ENCODE measurements around the gene OTX1. TPM values are rescaled to one million over a fixed set of nuclear protein-coding genes. Genes with fewer than 3 reads are reported as not detected.

The OTX1 gene
- polyA plus RNA-seq, 4 donors, result 0.01 TPM; not detected in 3

- Histone ChIP-seq H3K4me3 (ENCODE audit: low read depth in 1 of 3, low read length in 3 of 3) (no peak overlapping the region), H3K27me3 (ENCODE audit: control insufficient read depth in 3 of 3, insufficient read depth in 3 of 3, low read length in 3 of 3) (peaks cover 15 to 79% (median 53%) of the 10 kb centered on the region in 3 donors), H3K36me3 (ENCODE audit: control insufficient read depth in 3 of 3, insufficient read depth in 2 of 3, low read depth in 1 of 3, low read length in 3 of 3) (peaks cover 0 to 10% (median 0%) of the 10 kb centered on the region in 3 donors), H3K4me1 (ENCODE audit: control insufficient read depth in 3 of 3, insufficient read depth in 2 of 3, low read depth in 1 of 3, low read length in 2 of 3) (peaks cover 2 to 28% (median 4%) of the 10 kb centered on the region in 3 donors), H3K27ac (ENCODE audit: low read depth in 1 of 3, low read length in 2 of 3) (no peak overlapping the region), H3K9me3 (ENCODE audit: control insufficient read depth in 2 of 2, insufficient read depth in 1 of 2, low read depth in 1 of 2, low read length in 1 of 2) (peaks cover 0 to 4% of the 10 kb centered on the region in 2 donors)
- DNase-seq (peak in 1 of 2 donors; percentile 67), FAIRE-seq (no peak)
- 5 to 11% (median 8%) methylated on average over 61 of the region's 61 CpGs for WGBS, 3 donors
These were observed 2.1 kb upstream of the OTX1 start for GRCh38 chr2:63048367-63049171.

DNA sequence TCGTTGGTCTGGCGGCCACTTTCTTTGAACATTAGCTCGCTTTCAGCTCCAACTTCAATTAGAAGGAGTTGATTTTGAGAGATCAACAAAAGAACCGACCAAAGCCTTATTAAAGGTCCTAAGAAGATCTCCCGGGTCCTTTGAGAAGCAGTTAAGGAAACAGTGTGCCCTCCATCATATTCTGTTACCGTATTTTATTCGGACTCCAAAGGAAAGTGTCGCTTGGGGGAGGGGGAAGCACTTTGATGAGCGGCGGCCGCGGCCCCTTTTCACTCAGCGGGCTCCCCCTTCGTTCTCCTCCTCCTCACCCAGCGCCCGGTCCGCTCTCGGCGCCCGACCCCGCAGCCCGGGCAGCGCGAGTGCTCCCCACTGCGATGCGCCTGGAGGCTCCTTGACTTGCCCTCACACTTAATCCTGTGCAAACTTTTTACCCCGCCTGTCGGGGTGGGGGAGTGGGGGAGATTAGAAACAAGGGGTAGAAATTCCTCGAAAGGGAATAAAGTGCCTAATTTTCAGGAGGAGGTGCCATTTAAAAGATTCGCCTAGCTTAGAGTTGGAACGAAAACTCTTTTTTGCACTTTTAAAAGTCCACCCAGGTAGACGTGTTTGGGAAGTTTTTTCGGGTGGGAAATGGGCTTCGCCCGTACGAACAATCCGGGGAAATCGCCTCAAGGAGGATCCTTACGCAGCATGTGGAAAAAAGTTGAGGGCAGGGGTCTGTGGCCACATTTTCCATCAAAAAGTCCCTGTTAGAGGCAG, 1.2 kb upstream of the OTX1 start:
- peaks cover 0 to 8% (median 0%) of the 10 kb centered on the region in 3 donors for H3K36me3 ChIP-seq (ENCODE audit: control insufficient read depth in 3 of 3, insufficient read depth in 2 of 3, low read depth in 1 of 3, low read length in 3 of 3)
- peaks cover 0 to 4% of the 10 kb centered on the region in 2 donors for H3K9me3 ChIP-seq (ENCODE audit: control insufficient read depth in 2 of 2, insufficient read depth in 1 of 2, low read depth in 1 of 2, low read length in 1 of 2)
- H3K27me3 ChIP-seq (ENCODE audit: control insufficient read depth in 3 of 3, insufficient read depth in 3 of 3, low read length in 3 of 3), result peaks cover 15 to 86% (median 61%) of the 10 kb centered on the region in 3 donors
- H3K4me3 ChIP-seq (ENCODE audit: low read depth in 1 of 3, low read length in 3 of 3), result peak overlapping the region in 1 of 3 donors; percentile 49
- DNase-seq, result peak in 1 of 2 donors; percentile 27
- no peak for FAIRE-seq
- H3K4me1 ChIP-seq (ENCODE audit: control insufficient read depth in 3 of 3, insufficient read depth in 2 of 3, low read depth in 1 of 3, low read length in 2 of 3), result peaks cover 2 to 36% (median 4%) of the 10 kb centered on the region in 3 donors
- 6 to 9% (median 7%) methylated on average over 39 of the region's 39 CpGs for WGBS, 3 donors
- H3K27ac ChIP-seq (ENCODE audit: low read depth in 1 of 3, low read length in 2 of 3), result no peak overlapping the region

- H3K4me1 ChIP-seq (ENCODE audit: control insufficient read depth in 3 of 3, insufficient read depth in 2 of 3, low read depth in 1 of 3, low read length in 2 of 3), result peaks cover 4 to 38% (median 5%) of the 10 kb centered on the region in 3 donors
- DNase-seq (no peak), FAIRE-seq (no peak)
- peaks cover 0 to 3% (median 0%) of the 10 kb centered on the region in 3 donors for H3K36me3 ChIP-seq (ENCODE audit: control insufficient read depth in 3 of 3, insufficient read depth in 2 of 3, low read depth in 1 of 3, low read length in 3 of 3)
- H3K27ac ChIP-seq (ENCODE audit: low read depth in 1 of 3, low read length in 2 of 3), result no peak overlapping the region
- WGBS, 3 donors, result 0 to 1% (median 1%) methylated on average over 21 to 31 of the region's 31 CpGs
- H3K4me3 ChIP-seq (ENCODE audit: low read depth in 1 of 3, low read length in 3 of 3), result peak overlapping the region in 1 of 3 donors; percentile 49
- H3K9me3 ChIP-seq (ENCODE audit: control insufficient read depth in 2 of 2, insufficient read depth in 1 of 2, low read depth in 1 of 2, low read length in 1 of 2), result peaks cover 0 to 8% of the 10 kb centered on the region in 2 donors
- H3K27me3 ChIP-seq (ENCODE audit: control insufficient read depth in 3 of 3, insufficient read depth in 3 of 3, low read length in 3 of 3), result peaks cover 17 to 89% (median 64%) of the 10 kb centered on the region in 3 donors
These were observed 678 bp upstream of the OTX1 start for GRCh38 chr2:63049970-63050333.

- peaks cover 6 to 47% (median 9%) of the 10 kb centered on the region in 3 donors for H3K4me1 ChIP-seq (ENCODE audit: control insufficient read depth in 3 of 3, insufficient read depth in 2 of 3, low read depth in 1 of 3, low read length in 2 of 3)
- peaks cover 0 to 11% of the 10 kb centered on the region in 2 donors for H3K9me3 ChIP-seq (ENCODE audit: control insufficient read depth in 2 of 2, insufficient read depth in 1 of 2, low read depth in 1 of 2, low read length in 1 of 2)
- peak overlapping the region in 2 of 3 donors; percentile 38 to 49 for H3K4me3 ChIP-seq (ENCODE audit: low read depth in 1 of 3, low read length in 3 of 3)
- no peaks in the 10 kb centered on the region for H3K36me3 ChIP-seq (ENCODE audit: control insufficient read depth in 3 of 3, insufficient read depth in 2 of 3, low read depth in 1 of 3, low read length in 3 of 3)
- FAIRE-seq (no peak), DNase-seq (peak in 1 of 2 donors; percentile 49)
- 2 to 4% (median 2%) methylated on average over 39 to 42 of the region's 42 CpGs for WGBS, 3 donors
- peaks cover 27 to 98% (median 72%) of the 10 kb centered on the region in 3 donors for H3K27me3 ChIP-seq (ENCODE audit: control insufficient read depth in 3 of 3, insufficient read depth in 3 of 3, low read length in 3 of 3)
- no peak overlapping the region for H3K27ac ChIP-seq (ENCODE audit: low read depth in 1 of 3, low read length in 2 of 3)
These were observed 588 bp downstream of the OTX1 start for GRCh38 chr2:63051042-63051794.

DNA sequence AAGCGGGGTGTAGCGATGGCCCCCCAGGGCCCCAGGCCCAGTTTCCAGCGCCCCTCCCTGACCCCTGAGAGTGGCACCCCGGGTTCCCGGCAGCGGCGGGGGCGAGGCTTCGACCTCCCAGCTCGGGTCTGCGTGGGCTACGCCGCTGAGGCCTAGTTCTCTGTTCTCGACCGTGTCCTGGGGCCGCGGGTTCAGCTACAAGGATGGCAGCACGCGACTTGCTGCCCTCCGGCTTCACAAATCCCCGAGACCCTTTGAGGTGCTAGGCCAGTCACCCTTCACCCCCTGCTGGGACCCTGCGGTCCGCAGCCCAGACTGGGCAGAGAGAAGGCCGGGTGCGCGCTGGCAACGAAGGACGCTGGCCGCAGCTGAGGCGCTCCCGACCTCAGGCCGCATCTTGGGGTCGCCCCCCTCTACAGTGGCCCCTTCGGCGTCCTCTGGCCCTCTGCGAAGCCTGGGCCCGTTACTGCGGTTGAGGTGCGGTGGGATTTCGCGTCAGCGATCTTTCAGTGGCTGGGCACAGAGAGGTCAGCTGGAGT, 1.2 kb downstream of the OTX1 start:
- Histone ChIP-seq H3K4me3 (ENCODE audit: low read depth in 1 of 3, low read length in 3 of 3) (no peak overlapping the region), H3K9me3 (ENCODE audit: control insufficient read depth in 2 of 2, insufficient read depth in 1 of 2, low read depth in 1 of 2, low read length in 1 of 2) (peaks cover 0 to 11% of the 10 kb centered on the region in 2 donors), H3K4me1 (ENCODE audit: control insufficient read depth in 3 of 3, insufficient read depth in 2 of 3, low read depth in 1 of 3, low read length in 2 of 3) (peaks cover 6 to 47% (median 9%) of the 10 kb centered on the region in 3 donors), H3K27ac (ENCODE audit: low read depth in 1 of 3, low read length in 2 of 3) (no peak overlapping the region), H3K36me3 (ENCODE audit: control insufficient read depth in 3 of 3, insufficient read depth in 2 of 3, low read depth in 1 of 3, low read length in 3 of 3) (no peaks in the 10 kb centered on the region), H3K27me3 (ENCODE audit: control insufficient read depth in 3 of 3, insufficient read depth in 3 of 3, low read length in 3 of 3) (peaks cover 27 to 99% (median 79%) of the 10 kb centered on the region in 3 donors)
- DNase-seq (peak in 1 of 2 donors; percentile 28), FAIRE-seq (no peak)
- 31 to 35% (median 31%) methylated on average over 41 to 42 of the region's 42 CpGs for whole genome bisulfite sequencing, 3 donors

DNA sequence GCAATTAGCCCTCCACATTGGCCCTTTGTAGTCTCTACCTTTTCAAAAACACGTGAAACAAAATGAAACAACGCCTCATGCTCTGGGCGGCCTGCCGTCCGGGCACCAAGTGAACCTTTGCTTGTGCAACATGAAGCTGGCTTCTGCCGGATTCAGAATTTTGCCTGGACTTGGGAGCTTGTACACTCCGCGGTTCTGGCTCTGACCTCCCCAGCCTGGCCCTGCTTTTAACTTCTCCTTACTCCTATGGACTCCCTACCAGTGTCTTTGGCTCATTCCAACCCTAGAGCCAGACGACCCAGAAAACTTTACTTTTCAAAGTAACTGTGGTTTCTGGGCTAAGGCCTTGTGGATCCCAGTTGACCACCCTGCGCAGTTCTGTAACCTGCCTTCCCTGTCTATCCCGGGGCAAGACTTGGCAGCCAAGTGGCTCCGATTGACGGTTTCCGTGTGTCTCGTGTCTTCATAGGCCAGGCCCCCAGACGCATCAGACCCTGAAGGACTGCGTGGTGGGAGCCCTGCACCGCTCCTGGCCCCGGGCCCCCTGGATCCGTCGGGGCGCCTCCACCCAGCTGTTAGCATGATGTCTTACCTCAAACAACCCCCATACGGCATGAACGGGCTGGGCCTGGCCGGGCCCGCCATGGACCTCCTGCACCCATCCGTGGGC, 1.9 kb downstream of the OTX1 start:
- peaks cover 27 to 99% (median 79%) of the 10 kb centered on the region in 3 donors for H3K27me3 ChIP-seq (ENCODE audit: control insufficient read depth in 3 of 3, insufficient read depth in 3 of 3, low read length in 3 of 3)
- H3K36me3 ChIP-seq (ENCODE audit: control insufficient read depth in 3 of 3, insufficient read depth in 2 of 3, low read depth in 1 of 3, low read length in 3 of 3), result no peaks in the 10 kb centered on the region
- FAIRE-seq (no peak), DNase-seq (peak in 1 of 2 donors; percentile 33)
- peaks cover 0 to 11% of the 10 kb centered on the region in 2 donors for H3K9me3 ChIP-seq (ENCODE audit: control insufficient read depth in 2 of 2, insufficient read depth in 1 of 2, low read depth in 1 of 2, low read length in 1 of 2)
- no peak overlapping the region for H3K27ac ChIP-seq (ENCODE audit: low read depth in 1 of 3, low read length in 2 of 3)
- no peak overlapping the region for H3K4me3 ChIP-seq (ENCODE audit: low read depth in 1 of 3, low read length in 3 of 3)
- peaks cover 6 to 42% (median 9%) of the 10 kb centered on the region in 3 donors for H3K4me1 ChIP-seq (ENCODE audit: control insufficient read depth in 3 of 3, insufficient read depth in 2 of 3, low read depth in 1 of 3, low read length in 2 of 3)
- 27 to 39% (median 38%) methylated on average over 27 of the region's 27 CpGs for WGBS, 3 donors

DNA sequence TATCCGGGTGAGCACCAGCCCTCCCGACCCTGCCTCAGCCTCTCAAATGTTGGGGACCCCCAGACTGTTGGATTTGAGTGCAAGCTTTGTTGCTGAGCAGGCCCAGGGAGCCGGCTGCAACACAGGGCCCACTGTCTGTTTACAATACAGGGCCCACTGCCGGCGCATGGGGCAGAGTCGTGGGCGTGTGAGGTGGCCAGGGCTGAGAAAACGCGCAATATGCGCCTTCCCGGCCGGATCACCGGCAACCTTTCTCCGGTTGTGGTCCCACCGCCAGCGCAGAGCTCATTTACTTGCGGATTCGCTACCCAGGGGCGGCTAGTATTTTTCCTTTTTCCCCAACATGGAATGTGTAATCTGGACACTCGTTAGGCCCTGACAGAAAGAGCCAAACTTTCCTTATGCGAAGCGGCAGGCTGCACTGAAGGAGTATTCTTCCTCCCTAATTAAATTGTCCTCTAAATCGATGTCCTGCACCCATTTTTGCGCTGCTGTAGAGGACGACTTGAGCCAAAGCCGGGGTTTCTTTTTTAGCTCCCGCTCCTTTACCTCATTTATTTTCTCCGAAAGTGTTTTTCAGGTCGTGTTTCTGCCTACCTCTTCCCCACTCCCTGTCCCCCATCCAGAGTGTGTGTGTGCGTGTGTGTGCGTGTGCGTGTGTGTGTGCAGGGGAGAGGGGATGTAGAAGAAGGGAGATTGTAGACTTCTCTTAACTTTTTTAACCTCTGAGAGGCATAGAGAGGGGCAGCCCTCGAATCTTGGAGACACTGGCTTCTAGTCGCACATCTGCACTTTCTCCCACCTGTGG, 2.7 kb downstream of the OTX1 start:
- no peaks in the 10 kb centered on the region for H3K36me3 ChIP-seq (ENCODE audit: control insufficient read depth in 3 of 3, insufficient read depth in 2 of 3, low read depth in 1 of 3, low read length in 3 of 3)
- peak in 1 of 2 donors; percentile 25 for DNase-seq
- WGBS, 3 donors, result 19 to 30% (median 24%) methylated on average over 34 of the region's 34 CpGs
- H3K9me3 ChIP-seq (ENCODE audit: control insufficient read depth in 2 of 2, insufficient read depth in 1 of 2, low read depth in 1 of 2, low read length in 1 of 2), result peaks cover 0 to 10% of the 10 kb centered on the region in 2 donors
- H3K4me3 ChIP-seq (ENCODE audit: low read depth in 1 of 3, low read length in 3 of 3), result peak overlapping the region in 1 of 3 donors; percentile 39
- H3K27me3 ChIP-seq (ENCODE audit: control insufficient read depth in 3 of 3, insufficient read depth in 3 of 3, low read length in 3 of 3), result peaks cover 27 to 99% (median 79%) of the 10 kb centered on the region in 3 donors
- FAIRE-seq, result no peak
- peaks cover 6 to 38% (median 9%) of the 10 kb centered on the region in 3 donors for H3K4me1 ChIP-seq (ENCODE audit: control insufficient read depth in 3 of 3, insufficient read depth in 2 of 3, low read depth in 1 of 3, low read length in 2 of 3)
- H3K27ac ChIP-seq (ENCODE audit: low read depth in 1 of 3, low read length in 2 of 3), result no peak overlapping the region

Data from small intestine (tissue), 7 donors.